Measurements from ENCODE around the gene CAPN8.

The CAPN8 gene

DNA sequence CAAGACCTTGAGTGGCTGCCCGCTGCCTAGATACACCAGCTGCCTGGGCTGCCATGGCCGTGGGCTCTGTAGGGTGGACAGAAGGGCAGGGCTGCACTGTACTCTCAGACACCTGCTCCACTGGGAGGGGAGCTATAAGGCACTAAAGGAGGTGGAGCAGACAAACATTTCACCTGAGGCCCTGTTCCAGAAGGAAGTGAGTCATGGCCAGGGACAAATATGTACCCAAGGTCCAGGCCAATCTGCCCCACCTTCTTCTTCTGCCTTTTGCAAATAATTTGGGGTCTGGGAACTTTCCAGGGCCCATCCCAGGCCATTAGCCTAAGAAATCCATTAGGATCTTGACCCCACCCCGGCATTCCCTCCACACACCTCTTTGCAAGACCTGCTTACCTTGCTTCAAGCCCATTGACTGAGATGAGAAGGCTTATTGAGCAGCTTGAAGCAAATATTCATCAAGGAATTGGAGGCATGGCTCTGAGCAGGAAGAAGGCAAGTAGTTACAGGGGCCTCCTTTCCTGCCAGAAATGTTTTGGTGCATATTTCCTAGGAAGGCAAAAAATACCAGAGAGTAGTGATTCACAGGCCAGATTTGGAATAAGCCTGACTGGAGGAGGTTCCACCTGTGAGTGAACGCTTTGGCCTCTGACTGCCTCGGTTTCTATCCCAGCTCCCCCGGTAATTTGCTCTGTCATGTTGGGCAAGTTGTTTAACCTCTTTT lies at the start of gene CAPN8:
Gene CAPN8, minus strand, starts transcription at position 110 of the 721 bp plus-strand sequence. Its CDS starts 55 bp downstream, at position 55.
- DNase-seq (ENCODE audit: low read depth), result no peak

DNA sequence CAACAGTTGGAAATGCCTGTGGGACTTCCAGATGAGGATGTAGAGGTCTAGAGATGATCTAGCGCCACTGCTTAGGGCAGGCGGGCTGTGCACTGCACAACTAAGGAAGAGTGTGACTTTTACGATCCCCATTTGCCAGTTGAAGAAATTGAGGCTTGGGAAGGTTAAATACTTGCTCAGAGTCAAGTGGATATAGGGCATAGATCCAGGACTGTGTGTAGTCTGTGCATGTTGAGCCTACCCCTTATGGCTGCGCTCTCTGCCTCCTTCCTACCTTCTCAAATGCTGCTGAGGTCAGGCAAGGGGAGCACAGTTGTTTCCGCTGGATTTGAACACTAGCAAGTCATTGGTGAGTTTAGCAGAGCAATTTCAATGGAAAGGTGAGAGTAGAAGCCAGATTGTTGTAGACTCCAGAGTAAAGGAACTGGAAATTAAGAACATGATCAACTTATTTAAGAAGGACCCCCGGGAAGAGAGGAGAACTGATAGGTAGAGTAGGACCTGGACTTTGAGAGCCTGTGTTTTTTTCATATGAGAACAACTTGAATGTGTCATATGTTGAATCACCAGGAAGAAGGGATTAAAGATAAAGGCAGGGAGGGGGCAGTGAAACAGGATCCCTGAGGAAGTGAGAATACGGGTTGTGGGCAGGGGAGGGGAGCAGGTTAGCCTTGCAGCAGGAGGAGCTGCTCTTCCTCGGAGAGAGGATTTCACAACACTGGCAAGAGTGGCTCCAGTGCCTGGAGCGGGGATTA lies 49.5 kb upstream of the CAPN8 start:
- no peak for DNase-seq (ENCODE audit: low read depth)

DNA sequence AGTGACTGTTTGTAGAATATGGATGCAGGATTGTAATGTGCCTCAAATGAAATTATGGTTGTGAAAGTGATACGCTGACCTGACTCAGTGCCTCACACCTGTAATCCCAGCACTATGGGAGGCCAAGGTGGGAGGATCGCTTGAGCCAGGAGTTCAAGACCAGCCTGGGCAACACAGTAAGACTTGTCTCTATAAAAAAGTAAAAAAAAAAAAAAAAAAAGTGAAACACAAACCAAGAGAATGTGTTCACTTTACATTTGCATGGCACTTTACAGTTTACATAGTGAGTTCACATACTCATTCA lies 48.9 kb upstream of the CAPN8 start:
- DNase-seq (ENCODE audit: low read depth), result no peak

DNA sequence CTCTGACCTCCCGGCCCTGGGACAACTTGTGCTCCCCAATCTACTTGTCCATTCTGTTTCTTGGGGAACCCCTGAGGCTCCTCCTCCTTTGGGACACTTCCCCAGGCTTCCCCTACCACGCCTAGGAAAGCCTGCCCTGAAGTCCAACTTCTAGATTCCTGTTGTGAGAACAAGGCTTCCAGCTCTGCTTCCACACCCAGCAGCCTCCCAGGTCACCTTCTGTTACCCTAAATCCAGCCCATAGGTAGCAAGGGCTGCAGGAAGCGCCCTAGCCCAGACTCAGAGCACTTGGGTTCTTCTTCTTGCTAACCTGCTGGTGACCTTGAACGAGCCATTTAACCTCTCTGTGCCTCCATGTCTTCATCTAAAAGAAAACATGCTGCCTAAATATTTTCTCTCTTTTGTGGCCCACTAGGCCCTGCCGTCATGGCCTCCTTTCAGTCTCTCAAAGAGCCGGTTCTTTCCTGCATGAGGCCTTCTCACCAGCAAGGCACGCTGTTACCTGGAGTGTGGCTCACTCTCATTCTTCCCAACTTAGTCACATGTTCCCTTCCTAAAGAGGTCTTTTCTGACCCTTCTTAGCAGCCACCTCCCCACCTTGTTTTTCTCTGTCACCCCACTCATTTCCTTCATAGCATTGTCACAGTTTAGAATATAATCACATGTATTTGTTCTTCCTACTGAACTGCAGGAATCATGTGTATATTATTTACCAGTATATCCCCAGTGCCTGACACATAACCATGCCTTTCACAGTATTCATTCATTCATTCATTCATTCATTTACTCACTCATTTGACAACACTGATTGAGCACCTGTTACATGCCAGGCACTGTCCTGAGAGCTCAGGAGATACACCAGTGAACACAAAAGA lies 48.3 kb upstream of the CAPN8 start:
- DNase-seq (ENCODE audit: low read depth), result no peak

DNA sequence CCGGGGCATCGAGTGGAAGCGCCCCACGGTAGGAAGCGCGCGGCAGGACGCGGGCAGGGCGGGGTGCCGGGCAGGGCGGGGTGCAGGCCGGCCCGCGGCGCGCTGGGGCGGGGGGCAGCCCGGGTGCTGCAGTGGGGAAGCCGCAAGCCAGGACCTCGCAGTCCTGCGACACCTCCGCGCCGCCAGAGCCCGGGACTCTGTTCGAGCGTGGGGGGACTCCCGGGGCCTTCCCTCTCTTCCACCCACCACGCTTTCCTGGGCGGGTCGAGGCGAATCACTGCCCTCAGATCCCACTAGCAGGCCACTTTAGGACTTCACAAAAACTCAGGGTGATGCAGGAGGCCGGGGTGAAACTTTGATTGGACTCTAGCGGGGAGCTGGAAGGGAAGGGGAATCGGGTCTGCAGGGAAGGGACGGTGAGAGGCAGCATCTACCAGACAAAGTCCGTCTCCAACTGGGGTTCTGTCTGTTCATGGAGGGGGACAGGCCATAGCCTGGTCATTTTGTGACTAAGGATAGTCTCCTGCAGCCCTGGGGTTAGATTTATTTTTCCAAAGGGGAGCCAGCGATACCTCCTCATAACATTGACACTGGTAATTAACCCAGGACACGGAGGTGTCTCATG lies 47.5 kb upstream of the CAPN8 start:
- DNase-seq (ENCODE audit: low read depth), result peak; percentile 27

DNA sequence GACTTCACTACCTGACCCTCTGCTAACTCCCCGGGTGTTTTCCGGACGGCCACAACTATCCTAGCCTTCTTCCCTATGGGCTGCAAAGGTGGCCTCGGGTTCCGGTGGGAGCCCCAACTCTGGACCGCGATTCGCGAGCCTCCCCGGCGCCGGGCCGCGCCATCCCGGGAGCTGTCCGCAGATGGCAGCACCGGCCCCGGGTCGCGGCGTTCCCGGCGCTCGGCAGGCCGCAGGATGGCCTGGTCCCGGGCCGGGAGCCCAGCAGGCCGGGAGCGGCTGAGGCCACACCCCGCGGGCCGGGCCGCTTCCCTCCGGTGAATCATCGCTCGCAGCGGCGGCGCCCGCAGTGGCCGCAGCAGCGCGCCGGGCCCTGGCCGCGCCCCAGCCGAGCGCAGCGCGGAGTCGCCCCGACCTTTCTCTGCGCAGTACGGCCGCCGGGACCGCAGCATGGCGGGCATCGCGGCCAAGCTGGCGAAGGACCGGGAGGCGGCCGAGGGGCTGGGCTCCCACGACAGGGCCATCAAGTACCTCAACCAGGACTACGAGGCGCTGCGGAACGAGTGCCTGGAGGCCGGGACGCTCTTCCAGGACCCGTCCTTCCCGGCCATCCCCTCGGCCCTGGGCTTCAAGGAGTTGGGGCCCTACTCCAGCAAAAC lies 46.8 kb upstream of the CAPN8 start, which contains the start of gene CAPN2:
Gene CAPN2, plus strand, starts transcription at position 346 of the 656 bp plus-strand sequence. Its CDS starts 102 bp downstream, at position 448.
- peak; percentile 42 for DNase-seq (ENCODE audit: low read depth)

DNA sequence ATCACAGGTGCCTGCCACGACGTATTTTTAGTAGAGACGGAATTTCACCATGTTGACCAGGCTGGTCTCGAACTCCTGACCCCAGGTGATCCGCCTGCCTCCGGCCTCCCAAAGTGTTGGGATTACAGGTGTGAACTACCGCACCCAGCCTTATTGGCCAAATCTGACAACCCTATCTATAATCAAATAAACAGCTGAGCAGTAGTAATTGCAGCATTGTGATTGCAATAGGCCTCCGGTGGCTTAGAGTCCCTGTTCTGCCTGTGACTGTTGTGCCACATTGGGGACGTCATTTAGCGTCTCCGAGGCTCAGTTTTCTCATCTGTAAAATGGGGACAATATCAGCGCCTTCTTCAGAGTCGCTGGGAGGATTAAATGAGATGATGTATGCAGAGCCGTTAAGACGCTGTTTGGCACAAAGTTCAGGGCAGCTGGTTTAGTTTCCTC lies 46.3 kb upstream of the CAPN8 start:
- DNase-seq (ENCODE audit: low read depth), result no peak

DNA sequence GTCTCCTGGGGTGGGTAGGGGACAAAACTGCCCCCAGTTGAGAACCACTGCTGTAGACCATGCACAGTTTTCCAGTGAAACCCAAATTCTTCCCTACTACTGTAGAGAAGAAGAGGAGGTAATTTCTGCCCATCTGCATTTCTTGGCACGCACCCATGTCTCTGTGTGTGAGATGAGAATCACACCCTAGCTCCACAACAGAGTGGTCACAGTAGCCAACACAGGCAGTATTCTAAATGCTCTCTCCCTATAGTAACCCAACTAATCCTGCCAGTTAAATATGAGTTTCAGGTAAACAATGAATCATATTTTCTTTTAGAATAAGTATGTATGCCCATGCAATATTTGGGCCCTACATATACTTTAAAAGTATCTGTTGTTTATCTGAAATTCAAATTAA lies 45.7 kb upstream of the CAPN8 start:
- no peak for DNase-seq (ENCODE audit: low read depth)

DNA sequence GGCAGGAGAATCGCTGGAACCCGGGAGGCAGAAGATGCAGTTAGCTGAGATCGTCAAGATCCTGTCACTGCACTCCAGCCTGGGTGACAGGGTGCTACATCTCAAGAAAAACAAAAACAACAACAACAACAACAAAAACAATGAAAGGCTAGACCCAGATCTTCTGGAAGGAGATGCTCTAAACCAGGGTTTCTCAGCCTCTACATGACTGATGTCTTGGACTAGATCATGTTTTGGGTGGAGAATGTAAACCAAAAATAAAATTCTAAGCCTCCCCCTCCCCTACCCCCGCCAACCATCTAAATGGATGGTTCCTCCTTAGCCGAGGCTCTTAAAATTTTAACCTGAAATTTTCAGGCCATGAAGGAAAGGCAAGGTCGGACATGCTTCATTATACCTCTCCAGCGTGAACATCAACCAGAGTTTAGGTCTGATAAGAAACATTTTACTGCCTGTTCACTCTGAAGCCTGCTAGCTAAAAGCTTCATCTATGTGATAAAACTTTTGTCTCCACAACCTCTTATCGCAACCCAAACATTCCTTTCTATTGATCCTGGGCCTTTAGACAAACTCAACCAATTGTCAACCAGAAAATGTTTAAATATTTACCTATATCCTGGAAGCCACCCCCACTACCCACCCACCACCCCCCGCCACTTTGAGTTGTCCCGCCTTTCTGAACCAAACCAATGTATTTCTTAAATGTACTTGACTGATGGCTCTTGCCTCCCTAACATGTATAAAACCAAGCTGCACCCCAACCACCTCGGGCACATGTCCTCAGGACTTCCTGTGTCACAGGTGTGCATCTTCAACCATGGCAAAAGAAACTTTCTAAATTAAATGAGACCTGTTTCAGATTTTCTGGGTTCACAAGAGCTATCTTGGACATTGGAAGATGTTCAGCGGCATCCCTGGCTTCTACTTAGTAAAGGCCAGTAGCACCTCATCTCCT lies 45.0 kb upstream of the CAPN8 start:
- no peak for DNase-seq (ENCODE audit: low read depth)

DNA sequence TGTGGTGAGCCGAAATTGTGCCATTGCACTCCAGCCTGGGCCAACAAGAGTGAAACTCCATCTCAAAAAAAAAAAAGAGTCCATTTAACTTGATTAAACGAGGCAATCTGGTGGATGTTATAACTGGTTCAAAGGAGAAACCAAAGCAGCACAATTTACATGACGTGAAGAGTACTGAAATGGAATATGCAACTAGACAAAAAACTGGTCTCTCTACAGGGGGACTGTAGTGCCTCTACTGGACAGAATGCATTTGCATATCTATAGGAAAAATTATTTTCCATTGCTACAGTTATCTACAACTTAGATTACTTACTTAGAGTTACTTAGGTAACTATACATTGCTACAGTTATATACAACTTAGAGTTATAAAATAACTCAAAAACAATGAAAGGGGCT lies 44.1 kb upstream of the CAPN8 start:
- no peak for DNase-seq (ENCODE audit: low read depth)

DNA sequence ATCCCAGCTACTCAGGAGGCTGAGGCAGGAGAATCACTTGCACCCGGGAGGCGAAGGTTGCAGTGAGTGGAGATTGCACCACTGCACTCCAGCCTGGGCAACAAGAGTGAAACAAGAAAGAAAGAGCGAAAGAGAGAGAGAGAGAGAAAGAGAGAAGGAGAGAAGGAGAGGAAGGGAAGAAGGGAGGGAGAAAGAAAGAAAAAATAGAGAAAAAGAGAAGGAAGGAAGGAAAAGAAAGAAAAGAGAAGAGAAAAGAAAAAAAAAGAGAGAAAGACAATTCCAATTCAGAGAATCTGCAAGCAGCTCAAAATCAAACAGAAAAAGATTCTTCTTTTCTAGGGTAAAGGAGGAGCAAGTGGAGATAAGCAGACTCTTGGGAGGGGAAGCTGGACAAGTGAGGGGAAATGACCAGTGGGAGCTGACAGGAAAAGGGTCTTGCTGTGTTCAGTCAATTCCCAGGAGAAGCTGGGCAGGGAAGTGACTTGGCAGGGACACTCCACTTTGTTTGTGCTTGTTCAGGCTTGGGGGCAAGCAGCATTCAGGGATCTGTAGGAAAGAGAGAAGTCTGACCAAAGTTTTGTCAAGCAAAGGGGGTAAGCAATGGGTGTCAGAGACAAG lies 43.3 kb upstream of the CAPN8 start:
- DNase-seq (ENCODE audit: low read depth), result no peak

DNA sequence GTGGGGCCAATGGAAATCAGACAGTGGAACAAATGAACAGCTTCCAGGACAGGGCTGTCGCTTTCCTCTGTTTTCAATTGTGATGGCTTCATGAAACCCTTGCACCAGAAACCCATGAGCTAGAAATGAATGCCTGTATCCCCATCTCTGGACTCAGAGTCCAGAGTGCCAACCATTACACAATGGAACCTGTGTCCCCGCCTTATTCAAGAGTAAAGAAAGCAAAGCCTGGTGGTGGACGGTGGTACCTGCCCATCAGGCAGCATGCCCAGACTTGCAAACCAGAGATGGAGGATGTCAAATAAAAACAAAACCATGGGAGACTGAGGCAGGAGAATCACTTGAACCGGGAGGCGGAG lies 42.5 kb upstream of the CAPN8 start:
- no peak for DNase-seq (ENCODE audit: low read depth)

DNA sequence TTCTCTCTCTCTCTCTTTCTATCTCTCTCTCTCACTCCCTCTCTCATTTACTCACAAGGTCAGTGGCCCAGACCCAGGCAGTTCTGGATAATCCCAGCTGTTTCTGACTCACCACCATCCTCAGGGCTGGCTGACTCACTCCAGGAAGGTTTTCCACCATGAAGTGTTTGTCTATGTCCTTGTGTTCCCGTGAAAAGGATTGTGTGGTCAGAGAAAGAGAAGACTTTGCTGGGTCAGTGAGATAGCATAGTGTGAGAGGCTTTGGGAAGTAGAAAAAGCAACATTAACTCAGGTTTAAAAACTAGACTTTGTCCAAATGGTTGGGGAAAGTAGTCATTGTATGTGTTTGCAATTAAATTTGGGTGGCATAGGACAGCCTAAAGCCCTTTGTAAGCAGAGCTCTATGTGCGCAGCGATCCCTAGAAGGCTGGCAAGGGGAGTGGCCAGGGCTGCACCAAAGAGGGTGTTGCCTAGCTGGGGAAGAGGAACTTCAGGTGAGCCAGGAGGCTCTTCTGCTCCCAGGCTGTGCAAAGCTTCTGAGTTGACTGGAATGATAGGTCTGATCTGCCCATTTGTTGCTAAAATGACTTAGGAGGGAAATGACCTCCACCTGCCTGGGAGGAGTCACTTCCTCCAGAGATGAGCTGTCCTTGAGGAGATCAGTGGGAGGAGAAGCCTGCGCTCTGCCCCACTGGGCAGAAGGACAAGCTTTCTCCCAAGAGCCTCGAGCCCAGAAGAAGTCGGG lies 41.9 kb upstream of the CAPN8 start:
- no peak for DNase-seq (ENCODE audit: low read depth)

DNA sequence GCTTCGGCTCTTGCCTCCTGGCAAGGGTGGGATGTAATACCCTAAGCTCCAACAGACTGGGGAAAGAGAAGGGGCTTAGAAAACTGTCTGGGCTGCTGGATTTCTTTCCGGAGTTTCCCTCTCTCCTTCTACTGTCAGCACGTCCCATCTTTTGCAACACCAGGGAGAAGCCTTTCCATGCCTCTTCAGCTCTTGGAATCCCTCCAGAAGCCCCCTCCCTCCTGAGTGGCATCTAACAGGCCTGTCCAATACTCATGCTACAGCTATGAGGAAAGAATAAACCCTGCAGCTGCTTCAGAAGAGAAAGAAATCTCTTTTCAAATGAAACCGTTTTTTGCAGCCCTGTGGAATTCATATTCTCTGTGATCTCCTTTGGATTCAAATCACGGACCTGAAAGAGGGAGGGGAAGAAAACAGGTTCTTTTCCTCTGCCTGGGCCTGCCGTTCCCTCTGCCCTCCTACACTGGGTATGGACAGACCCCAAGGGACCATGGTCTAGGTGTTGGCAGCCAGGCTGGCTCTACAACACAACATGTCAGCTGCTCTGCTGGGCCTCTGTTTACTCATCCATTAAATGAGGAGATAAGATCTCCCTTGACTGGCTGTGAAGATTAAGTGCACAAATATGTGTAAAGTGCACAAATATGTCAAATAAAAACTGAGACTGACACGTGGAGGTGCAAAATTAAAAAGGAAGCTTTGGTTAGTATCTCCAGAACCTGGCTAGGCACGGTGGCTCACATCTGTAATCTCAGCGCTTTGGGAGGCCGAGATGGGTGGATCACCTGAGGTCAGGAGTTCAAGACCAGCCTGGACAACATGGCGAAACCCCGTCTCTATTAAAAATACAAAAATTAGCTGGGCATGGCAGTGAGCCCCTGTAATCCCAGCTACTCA lies 40.8 kb upstream of the CAPN8 start:
- no peak for DNase-seq (ENCODE audit: low read depth)

DNA sequence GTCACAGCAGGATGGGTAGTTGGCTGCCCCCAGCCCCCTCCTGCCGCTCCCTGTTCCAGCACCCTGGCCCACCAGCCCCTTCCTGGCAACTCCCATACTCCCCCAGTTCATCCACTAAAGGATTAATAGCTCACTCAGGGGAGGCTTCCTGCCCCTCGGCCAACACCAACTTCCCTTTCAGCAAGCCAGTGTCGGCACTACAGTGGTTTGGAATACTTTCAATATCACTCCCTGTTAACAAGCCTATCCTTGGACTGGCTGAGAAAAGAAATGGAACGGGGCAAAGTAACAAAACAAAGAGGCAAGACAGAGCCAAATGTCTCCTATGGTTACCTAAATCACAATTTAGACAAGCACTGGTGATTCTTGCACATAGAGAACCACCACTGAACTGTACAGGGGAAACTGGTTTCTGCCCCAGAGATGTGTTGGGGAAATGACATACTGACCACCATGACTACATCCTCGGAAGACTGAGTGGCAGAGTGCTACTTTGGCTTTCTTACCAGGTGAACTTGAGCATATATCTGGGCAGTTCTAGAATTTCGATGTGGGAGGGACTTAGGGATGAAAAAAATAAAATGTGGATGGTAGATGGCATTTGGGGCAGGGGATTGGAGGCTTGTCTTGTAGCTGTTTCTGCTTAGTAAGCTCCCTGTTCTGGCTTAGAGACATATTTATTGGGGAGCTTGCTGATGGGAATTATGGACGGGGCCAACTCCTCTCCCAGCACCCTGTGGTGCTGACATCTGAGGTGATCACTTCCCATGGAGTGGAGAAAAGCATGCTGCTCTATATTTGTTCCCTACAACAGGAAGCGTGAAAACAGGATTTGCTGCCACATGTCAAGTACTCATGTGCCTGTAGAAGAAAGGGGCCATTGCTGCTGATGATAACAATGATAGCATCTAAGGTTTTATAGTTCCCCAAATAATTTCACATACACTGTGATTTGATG lies 39.7 kb upstream of the CAPN8 start:
- no peak for DNase-seq (ENCODE audit: low read depth)

DNA sequence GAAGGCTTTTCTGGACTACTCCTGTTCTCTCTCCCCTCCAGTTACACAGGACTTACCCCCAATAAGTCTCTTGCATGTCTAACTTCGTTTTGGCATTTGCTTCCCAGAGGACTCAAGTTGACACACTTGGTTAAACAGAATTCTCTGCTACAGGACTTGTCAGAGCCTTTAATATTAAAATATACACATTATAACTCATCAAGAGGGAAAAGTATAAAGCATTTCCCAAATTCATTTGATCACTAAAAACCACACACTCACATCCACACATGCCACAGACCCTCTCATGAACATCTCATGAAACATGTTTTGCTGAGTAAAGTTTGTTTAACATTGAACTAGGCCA lies 38.1 kb upstream of the CAPN8 start:
- DNase-seq (ENCODE audit: low read depth), result no peak

Data from activated T-cell treated with anti-CD3 and anti-CD28 coated beads for 1 hour (primary cell).